Ramos (cell line): ENCODE results near the gene RUVBL1.

Experiments used
- in situ Hi-C: fragments of 300-500 bp; cut with MboI; formaldehyde crosslinking; loops from one replicate; pipeline ENCODE4 v1.14.3; 2022; ENCODE audit warnings: low sequenced_read_pairs; ENCODE audit not compliant: unreplicated experiment

The RUVBL1 gene

GRCh38 chr3:128089135-128089534, 34.5 kb downstream of the RUVBL1 start:
- in situ Hi-C loops, result loop anchor here (10.0 to 25.0 kb wide), 3 partner anchors 46 to 523 kb away; no protein-coding TSS in a partner anchor

- in situ Hi-C loops, result loop anchor here (10.0 to 25.0 kb wide), 3 partner anchors 50 to 528 kb away; no protein-coding TSS in a partner anchor
Observed at GRCh38 chr3:128084675-128085021, 39.0 kb downstream of the RUVBL1 start.

- in situ Hi-C loops, result loop anchor here (10.0 to 25.0 kb wide), 3 partner anchors 51 to 528 kb away; no protein-coding TSS in a partner anchor
Observed at GRCh38 chr3:128083980-128084674, 39.5 kb downstream of the RUVBL1 start.

- in situ Hi-C loops, result loop anchor here (10.0 to 25.0 kb wide), 3 partner anchors 51 to 529 kb away; no protein-coding TSS in a partner anchor
Observed at GRCh38 chr3:128083396-128083795, 40.2 kb downstream of the RUVBL1 start.

GRCh38 chr3:128082546-128082945, 41.1 kb downstream of the RUVBL1 start:
- in situ Hi-C loops, result loop anchor here (10.0 to 25.0 kb wide), 3 partner anchors 52 to 530 kb away; no protein-coding TSS in a partner anchor

GRCh38 chr3:128081846-128082245, 41.8 kb downstream of the RUVBL1 start:
- in situ Hi-C loops, result loop anchor here (10.0 to 25.0 kb wide), 3 partner anchors 53 to 530 kb away; no protein-coding TSS in a partner anchor

GRCh38 chr3:128081226-128081625, 42.4 kb downstream of the RUVBL1 start:
- in situ Hi-C loops, result loop anchor here (10.0 to 25.0 kb wide), 3 partner anchors 54 to 531 kb away; no protein-coding TSS in a partner anchor

GRCh38 chr3:128080323-128081080, 43.1 kb downstream of the RUVBL1 start:
- in situ Hi-C loops, result loop anchor here (10.0 to 25.0 kb wide), 3 partner anchors 54 to 532 kb away; no protein-coding TSS in a partner anchor

- in situ Hi-C loops, result loop anchor here (10.0 to 25.0 kb wide), 3 partner anchors 55 to 532 kb away; no protein-coding TSS in a partner anchor
Observed at GRCh38 chr3:128079823-128080222, 43.8 kb downstream of the RUVBL1 start.

GRCh38 chr3:128078875-128079274, 44.7 kb downstream of the RUVBL1 start:
- in situ Hi-C loops, result loop anchor here (25.0 kb wide), 2 partner anchors 433 to 533 kb away; no protein-coding TSS in a partner anchor

GRCh38 chr3:128078322-128078721, 45.3 kb downstream of the RUVBL1 start:
- in situ Hi-C loops, result loop anchor here (25.0 kb wide), 2 partner anchors 434 to 534 kb away; no protein-coding TSS in a partner anchor

- in situ Hi-C loops, result loop anchor here (25.0 kb wide), 2 partner anchors 435 to 535 kb away; no protein-coding TSS in a partner anchor
Observed at GRCh38 chr3:128077665-128078064, 45.9 kb downstream of the RUVBL1 start.

GRCh38 chr3:128077202-128077624, 46.4 kb downstream of the RUVBL1 start:
- in situ Hi-C loops, result loop anchor here (25.0 kb wide), 2 partner anchors 435 to 535 kb away; no protein-coding TSS in a partner anchor

GRCh38 chr3:128076483-128077201, 47.0 kb downstream of the RUVBL1 start:
- in situ Hi-C loops, result loop anchor here (25.0 kb wide), 2 partner anchors 436 to 536 kb away; no protein-coding TSS in a partner anchor

- in situ Hi-C loops, result loop anchor here (25.0 kb wide), 2 partner anchors 436 to 536 kb away; no protein-coding TSS in a partner anchor
Observed at GRCh38 chr3:128075522-128076482, 47.8 kb downstream of the RUVBL1 start.

GRCh38 chr3:128074851-128075521, 48.6 kb downstream of the RUVBL1 start:
- in situ Hi-C loops, result loop anchor here (25.0 kb wide), 2 partner anchors 437 to 537 kb away; no protein-coding TSS in a partner anchor

GRCh38 chr3:128073807-128074206, 49.8 kb downstream of the RUVBL1 start:
- in situ Hi-C loops, result no loop called here

- in situ Hi-C loops, result no loop called here
Observed at GRCh38 chr3:128073185-128073725, 50.4 kb downstream of the RUVBL1 start.
